A549 (cell line): ENCODE measurements around the gene REEP6. TPM values are rescaled to one million over a fixed set of nuclear protein-coding genes. Genes with fewer than 3 reads are reported as not detected.

Experiments
- ATAC-seq, 2 experiments: fragments of 200-7000 bp in 1 of 2; fragments of >200 bp in 1 of 2; cut with Nextera tagmentation in 1 of 2; cut with Tn5 transposase in 1 of 2; 3 replicates each; pipeline versions ENCODE4 v1.8.0 to v1.9.1; 2018 to 2020; ENCODE audit warnings: mild to moderate bottlenecking in 1 of 2, moderate library complexity in 1 of 2
- CTCF ChIA-PET: fragments of 300-600 bp; sonication (Branson Sonifier 250); formaldehyde crosslinking; extraction: SDS; loops from one replicate; lab custom pipeline; 2021; ENCODE audit warnings: antibody characterized with exemption, inconsistent platforms; lab: Yijun Ruan, JAX
- POLR2A ChIA-PET: fragments of 350-600 bp; formaldehyde crosslinking; extraction: SDS; loops from one replicate; lab custom pipeline; 2021; ENCODE audit warnings: antibody characterized with exemption, inconsistent platforms; lab: Yijun Ruan, JAX
- DNase-seq, 2 experiments: peaks; one replicate each; pipeline versions ENCODE4 v3.0.0 to v3.0.0-alpha.2; 2011 to 2016; ENCODE audit warnings: low read depth in 1 of 2, low spot score in 1 of 2
- FAIRE-seq: peaks from 2 replicates; lab custom pipeline; 2011; peaks lifted over from hg19 to GRCh38; lab: Jason Lieb, UNC
- H3K27ac ChIP-seq, 2 experiments: fragments of >200 bp; sonication (Bioruptor Twin); formaldehyde crosslinking; 3 replicates each; pipeline ENCODE4 v1.5.1; 2016 to 2017
- H3K4me1 ChIP-seq: fragments of >200 bp; sonication (Bioruptor Twin); formaldehyde crosslinking; 3 replicates; pipeline ENCODE4 v1.6.1; 2016
- H3K4me2 ChIP-seq: fragments of >200 bp; sonication (Bioruptor Twin); formaldehyde crosslinking; 3 replicates; pipeline ENCODE4 v1.6.1; 2016
- H3K4me3 ChIP-seq: fragments of >200 bp; sonication (Bioruptor Twin); formaldehyde crosslinking; 3 replicates; pipeline ENCODE4 v1.5.1; 2016
- H3K9me3 ChIP-seq: fragments of >200 bp; sonication (Bioruptor Twin); formaldehyde crosslinking; 3 replicates; pipeline ENCODE4 v1.6.1; 2016
- CHD4 ChIP-seq: fragments of 200-600 bp; sonication (generic); IDR thresholded peaks from 2 replicates; pipeline ENCODE4 v1.6.1; 2016; ENCODE audit warnings: antibody characterized with exemption, mild to moderate bottlenecking, borderline replicate concordance
- CTCF ChIP-seq: fragments of >200 bp; sonication (Bioruptor Twin); formaldehyde crosslinking; IDR thresholded peaks from 3 replicates; pipeline ENCODE4 v1.5.1; 2016
- EHF ChIP-seq: fragments of 250-450 bp; sonication (Bioruptor Pico); IDR thresholded peaks from 2 replicates; pipeline ENCODE4 v1.5.0; 2020; ENCODE audit warnings: mild to moderate bottlenecking
- EHMT2 ChIP-seq: fragments of 200-600 bp; sonication (generic); IDR thresholded peaks from 2 replicates; pipeline ENCODE4 v1.6.1; 2016; ENCODE audit warnings: antibody characterized with exemption, low read depth, mild to moderate bottlenecking, moderate library complexity
- EP300 ChIP-seq, 2 experiments: fragments of >200 bp; sonication (Bioruptor Twin); formaldehyde crosslinking; IDR thresholded peaks; 2 replicates in 1 of 2; 3 replicates in 1 of 2; pipeline ENCODE4 v1.6.1; 2016 to 2017
- FOSL2 ChIP-seq, 2 experiments: fragments of 450-650 bp in 1 of 2; fragments of >200 bp in 1 of 2; sonication (Bioruptor Twin) in 1 of 2; formaldehyde crosslinking; IDR thresholded peaks; 2 replicates each; pipeline versions ENCODE4 v1.5.0 to v1.6.1; 2016 to 2020; ENCODE audit warnings: mild to moderate bottlenecking in 1 of 2, moderate library complexity in 1 of 2
- HDAC2 ChIP-seq: fragments of 200-600 bp; sonication (generic); IDR thresholded peaks from 2 replicates; pipeline ENCODE4 v1.6.1; 2016
- HEYL ChIP-seq: fragments of 250-450 bp; sonication (Bioruptor Pico); IDR thresholded peaks from 2 replicates; pipeline ENCODE4 v1.8.0; 2021; ENCODE audit warnings: mild to moderate bottlenecking, moderate library complexity
- HOXB5 ChIP-seq: fragments of 250-450 bp; sonication (Bioruptor Pico); IDR thresholded peaks from 2 replicates; pipeline ENCODE4 v1.5.0; 2020; ENCODE audit warnings: mild to moderate bottlenecking, moderate library complexity
- JUN ChIP-seq, 2 experiments: fragments of >200 bp; sonication (Bioruptor Twin); formaldehyde crosslinking; IDR thresholded peaks; 2 replicates in 1 of 2; 3 replicates in 1 of 2; pipeline ENCODE4 v1.6.1; 2016 to 2017
- KDM1A ChIP-seq: fragments of 200-600 bp; sonication (generic); IDR thresholded peaks from 2 replicates; pipeline ENCODE4 v1.6.1; 2016; ENCODE audit warnings: low read depth, mild to moderate bottlenecking
- KDM5A ChIP-seq: fragments of 200-600 bp; sonication (generic); IDR thresholded peaks from 2 replicates; pipeline ENCODE4 v1.6.1; 2016; ENCODE audit warnings: antibody characterized with exemption, mild to moderate bottlenecking
- MAZ ChIP-seq: fragments of 150-350 bp; IDR thresholded peaks from 2 replicates; pipeline ENCODE4 v1.6.1; 2014; ENCODE audit warnings: antibody characterized with exemption, low read depth, low read length, borderline replicate concordance
- NFE2L2 ChIP-seq: fragments of 150-350 bp; conservative IDR thresholded peaks from 2 replicates; pipeline ENCODE4 v1.6.1; 2014; ENCODE audit warnings: low read length
- NPAS2 ChIP-seq: fragments of 250-450 bp; sonication (Bioruptor Pico); IDR thresholded peaks from 2 replicates; pipeline ENCODE4 v1.8.0; 2022; ENCODE audit warnings: mild to moderate bottlenecking, moderate library complexity, borderline replicate concordance
- NR3C1 ChIP-seq: fragments of >200 bp; sonication (Bioruptor Twin); formaldehyde crosslinking; IDR thresholded peaks from 3 replicates; pipeline ENCODE4 v1.6.1; 2017
- PHF8 ChIP-seq: fragments of 200-600 bp; sonication (generic); IDR thresholded peaks from 2 replicates; pipeline ENCODE4 v1.6.1; 2016; ENCODE audit warnings: low read depth, mild to moderate bottlenecking, antibody characterized with exemption, moderate library complexity, borderline replicate concordance
- POLR2A ChIP-seq: IDR thresholded peaks from 2 replicates; pipeline ENCODE4 v1.6.1; 2012; ENCODE audit warnings: mild to moderate bottlenecking, low read length
- POLR2AphosphoS2 ChIP-seq: conservative IDR thresholded peaks from 2 replicates; pipeline ENCODE4 v1.6.1; 2012; ENCODE audit warnings: low read length, improper control_type of control experiment, inconsistent platforms
- RAD21 ChIP-seq, 2 experiments: fragments of >200 bp in 1 of 2; sonication (Bioruptor Twin) in 1 of 2; formaldehyde crosslinking in 1 of 2; IDR thresholded peaks in 1 of 2; conservative IDR thresholded peaks in 1 of 2; 2 replicates in 1 of 2; 3 replicates in 1 of 2; pipeline ENCODE4 v1.6.1; 2012 to 2018; ENCODE audit warnings: inconsistent platforms in 1 of 2
- RFX5 ChIP-seq: fragments of 450-650 bp; IDR thresholded peaks from 2 replicates; pipeline ENCODE4 v1.7.1; 2014; ENCODE audit warnings: antibody characterized with exemption, mild to moderate bottlenecking, moderate library complexity
- SMC3 ChIP-seq: fragments of >200 bp; sonication (Bioruptor Twin); formaldehyde crosslinking; IDR thresholded peaks from 3 replicates; pipeline ENCODE4 v1.6.1; 2018; ENCODE audit warnings: inconsistent platforms
- SREBF2 ChIP-seq: fragments of 450-650 bp; IDR thresholded peaks from 2 replicates; pipeline ENCODE4 v1.6.1; 2014; ENCODE audit warnings: mild to moderate bottlenecking, moderate library complexity
- TFCP2L1 ChIP-seq: fragments of 250-450 bp; sonication (Bioruptor Pico); IDR thresholded peaks from 2 replicates; pipeline ENCODE4 v1.5.0; 2021; ENCODE audit warnings: mild to moderate bottlenecking
- TP53 ChIP-seq: fragments of 250-450 bp; sonication (Bioruptor Pico); IDR thresholded peaks from 2 replicates; pipeline ENCODE4 v1.5.0; 2021; ENCODE audit warnings: mild to moderate bottlenecking, moderate library complexity
- ZFP36 ChIP-seq: fragments of 450-650 bp; IDR thresholded peaks from 2 replicates; pipeline ENCODE4 v1.6.1; 2014; ENCODE audit warnings: borderline replicate concordance; ENCODE audit not compliant: partially characterized antibody
- ZSCAN20 ChIP-seq: fragments of 250-450 bp; sonication (Bioruptor Pico); IDR thresholded peaks from 2 replicates; pipeline ENCODE4 v1.8.0; 2022; ENCODE audit warnings: mild to moderate bottlenecking, moderate library complexity
- WGBS: methylation state at CpG from one replicate; pipeline ENCODE4 v1.1.6; 2017; ENCODE audit errors: missing lambda C conversion rate; 5-methylcytosine and 5-hydroxymethylcytosine counted together
- polyA plus RNA-seq, 4 experiments: library from polyadenylated mRNA; depleted of rRNA in 3 of 4; stranded (reverse); fragments of >200 nt; fragmentation: RNase III in 1 of 4; extraction: RNeasy Plus Mini Kit Qiagen cat#74134 plus additional on column Dnase treatment in 1 of 4; gene quantifications; 2 replicates in 3 of 4; 3 replicates in 1 of 4; pipeline ENCODE4 v1.2.3, GENCODE V29; 2011 to 2017
- TF ChIP-seq, protein P1 (sequence below): fragments of 250-450 bp; sonication (Bioruptor Pico); IDR thresholded peaks from 2 replicates; pipeline ENCODE4 v1.5.0; 2021; ENCODE audit warnings: mild to moderate bottlenecking, moderate library complexity, borderline replicate concordance

The REEP6 gene
- polyA plus RNA-seq, 2 of the 4 experiments (the other 2 are of a cell fraction), result 1.8 to 4.8 TPM

DNA sequence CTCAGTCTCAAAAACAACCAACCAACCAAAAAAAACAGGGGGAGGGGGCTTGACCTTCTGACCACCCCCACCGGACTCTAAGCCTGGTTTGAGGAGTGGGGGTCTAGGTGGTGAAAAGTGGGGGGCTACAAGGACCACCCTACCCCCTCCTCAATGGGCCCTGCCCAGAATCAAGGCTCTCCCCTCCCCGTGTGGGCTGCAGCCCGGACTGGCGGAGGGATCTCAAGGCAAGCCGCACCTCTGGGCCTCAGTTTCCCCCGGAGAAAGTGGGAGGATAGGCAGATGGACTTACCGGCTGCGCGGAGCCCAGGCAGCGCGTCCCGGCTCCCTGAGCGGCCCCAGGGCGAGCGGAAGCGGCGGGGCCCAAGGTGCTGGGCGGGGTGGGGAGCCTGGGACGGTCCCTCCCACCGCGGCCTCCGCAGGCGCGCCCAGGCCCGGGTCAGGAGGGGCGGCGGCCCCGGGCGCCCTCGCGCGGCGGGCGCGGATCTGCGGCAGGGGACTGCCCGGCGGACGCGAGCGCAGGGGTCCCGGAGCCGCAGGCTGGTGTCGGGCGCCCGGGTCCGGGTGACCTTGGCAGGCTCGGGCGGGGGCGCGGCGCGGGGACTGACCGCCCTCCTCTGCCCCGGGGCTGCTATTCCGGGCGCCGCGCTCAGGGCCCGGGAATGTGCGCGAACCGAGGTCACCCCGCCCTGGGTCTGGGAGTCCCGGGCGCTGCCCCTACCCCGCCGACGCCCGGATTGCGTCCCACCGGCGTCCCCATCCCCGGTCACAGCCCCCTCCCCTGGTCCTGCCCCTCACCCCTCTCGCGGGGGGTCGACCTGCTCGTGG is 21.9 kb downstream of the REEP6 start, which contains the start of gene ADAMTSL5:
TSS of gene ADAMTSL5 (minus strand) at position 349 of the 828 bp plus-strand sequence. CDS start 2,076 bp downstream, outside the sequence.
- 5% methylated on average over 15 of the region's 78 CpGs for WGBS
- TF ChIP-seq TFCP2L1 (CRISPR knock-in tag) (no peak), KDM1A (peak; percentile 83; the same call in 1 of the 2 replicates), KDM5A (no peak), NR3C1 (no peak), HOXB5 (CRISPR knock-in tag) (no peak), ZSCAN20 (CRISPR knock-in tag) (no peak), HDAC2 (peak; percentile 66; the same call in 1 of the 2 replicates), NPAS2 (CRISPR knock-in tag) (no peak), JUN (IDR thresholded peaks at IDR 0.05) (0 out of 5 replicates have a peak, but pooled peaks of 1 of the 2 experiments have one; percentile 35), EP300 (IDR thresholded peaks at IDR 0.05) (no peak), POLR2A (peak; percentile 59), SREBF2 (no peak), SMC3 (peak; percentile 38), MAZ (no peak), PHF8 (peak; percentile 20; the same call in 1 of the 2 replicates), CHD4 (peak; percentile 95), FOSL2 (IDR thresholded peaks at IDR 0.05) (no peak), FOSL2 (CRISPR knock-in tag; IDR thresholded peaks at IDR 0.05) (no peak), EHMT2 (no peak), CTCF (peak; percentile 60)
- ChIA-PET POLR2A (no interaction called here), CTCF (no interaction called here)
- peak; percentile 41 to 74 for DNase-seq
- Histone ChIP-seq H3K4me1 (no peaks in the 10 kb centered on the region), H3K4me3 (peak within 1 kb of the TSS; percentile 61), H3K9me3 (no peaks in the 10 kb centered on the region), H3K27ac (peak within 1 kb of the TSS; percentile 82 to 95), H3K4me2 (peak within 1 kb of the TSS; percentile 98)
- peak; percentile 68 to 75 for ATAC-seq
- FAIRE-seq, result no peak

GRCh38 chr19:1513499-1514294 is 22.7 kb downstream of the REEP6 start:
- ChIA-PET CTCF (interaction anchor here (0.6 to 1.2 kb wide), 3 partner anchors 14 to 59 kb away, joined by 3 to 6 read pairs (median 3); no protein-coding TSS in a partner anchor), POLR2A (interaction anchor here (0.6 kb wide), 1 partner anchor 60 kb away, joined by 3 read pairs; no protein-coding TSS in a partner anchor)
- DNase-seq, result peak; percentile 39 to 59
- peak; percentile 78 to 83 for ATAC-seq
- Histone ChIP-seq H3K4me3 (peak overlapping the region; percentile 61), H3K4me2 (peak overlapping the region; percentile 98), H3K4me1 (no peaks in the 10 kb centered on the region), H3K9me3 (no peaks in the 10 kb centered on the region), H3K27ac (peak overlapping the region; percentile 82 to 95)
- no peak for FAIRE-seq
- 2% methylated on average over 12 of the region's 52 CpGs for WGBS
- TF ChIP-seq NFE2L2 (no peak), HEYL (CRISPR knock-in tag) (no peak), SMC3 (peak; percentile 33; the same call in 2 of the 3 replicates), ZFP36 (peak; percentile 94), CTCF (peak; percentile 70), POLR2AphosphoS2 (no peak), RAD21 (conservative IDR thresholded peaks at IDR 0.05 in 1 of 2, IDR thresholded peaks at IDR 0.05 in 1 of 2) (peak; percentile 31 to 33; a peak in 4 of 5 replicates), TP53 (CRISPR knock-in tag) (no peak), RFX5 (no peak), EHF (CRISPR knock-in tag) (no peak)
- TF ChIP-seq, protein P1, sequence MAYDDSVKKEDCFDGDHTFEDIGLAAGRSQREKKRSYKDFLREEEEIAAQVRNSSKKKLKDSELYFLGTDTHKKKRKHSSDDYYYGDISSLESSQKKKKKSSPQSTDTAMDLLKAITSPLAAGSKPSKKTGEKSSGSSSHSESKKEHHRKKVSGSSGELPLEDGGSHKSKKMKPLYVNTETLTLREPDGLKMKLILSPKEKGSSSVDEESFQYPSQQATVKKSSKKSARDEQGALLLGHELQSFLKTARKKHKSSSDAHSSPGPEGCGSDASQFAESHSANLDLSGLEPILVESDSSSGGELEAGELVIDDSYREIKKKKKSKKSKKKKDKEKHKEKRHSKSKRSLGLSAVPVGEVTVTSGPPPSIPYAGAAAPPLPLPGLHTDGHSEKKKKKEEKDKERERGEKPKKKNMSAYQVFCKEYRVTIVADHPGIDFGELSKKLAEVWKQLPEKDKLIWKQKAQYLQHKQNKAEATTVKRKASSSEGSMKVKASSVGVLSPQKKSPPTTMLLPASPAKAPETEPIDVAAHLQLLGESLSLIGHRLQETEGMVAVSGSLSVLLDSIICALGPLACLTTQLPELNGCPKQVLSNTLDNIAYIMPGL, result no peak
